Measurements from ENCODE around the gene TMPRSS5. TPM values are rescaled to one million over a fixed set of nuclear protein-coding genes. Genes with fewer than 3 reads are reported as not detected.

TMPRSS5 gene
- polyA plus RNA-seq, 1 donor (not counting 4 experiments of a cell fraction or from before 2014, with no cell fraction given) = 0.04 TPM

DNA sequence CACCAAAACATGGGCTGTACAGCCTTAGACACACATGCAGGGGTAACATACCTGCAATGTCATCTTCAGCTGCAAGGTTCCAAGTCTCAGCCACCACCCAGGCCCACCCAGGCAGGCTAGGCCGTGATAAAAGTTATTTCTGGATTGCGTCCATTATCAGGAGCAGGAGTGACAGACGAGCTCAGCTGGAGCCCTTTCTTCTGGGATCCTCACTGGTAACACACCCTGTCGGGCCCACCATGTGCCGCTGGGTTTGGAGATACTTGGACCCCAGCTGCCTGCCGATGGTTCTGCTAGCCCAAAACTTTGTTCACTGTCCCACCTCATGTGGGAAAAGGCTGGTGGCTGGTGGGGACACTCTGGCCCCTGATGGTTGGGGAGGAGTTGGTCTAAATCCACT is 24.8 kb downstream of the TMPRSS5 start:
- no peaks in the 10 kb centered on the region for H3K9me3 ChIP-seq (ENCODE audit: control insufficient read depth, low read depth, low read length)
- H3K4me3 ChIP-seq (ENCODE audit: control insufficient read depth in 2 of 3, extremely low read depth in 1 of 3, insufficient read depth in 2 of 3, low read depth in 1 of 3, low read length in 3 of 3) = no peak overlapping the region
- H4K20me1 ChIP-seq (ENCODE audit: control insufficient read depth, extremely low read depth, insufficient read depth, low read length) = no peaks in the 10 kb centered on the region
- H3K27ac ChIP-seq (ENCODE audit: control insufficient read depth, insufficient read depth, low read length) = no peak overlapping the region
- DNase-seq (ENCODE audit: low read depth, low spot score) (no peak), FAIRE-seq (no peak)
- no peak overlapping the region for H2AFZ ChIP-seq (ENCODE audit: control insufficient read depth, low read length)
- H3K4me2 ChIP-seq (ENCODE audit: control insufficient read depth, extremely low read depth, insufficient read depth, low read depth, low read length) = no peak overlapping the region
- dilution Hi-C loops (cut with MboI; ENCODE audit: extremely low pct_ligation_motif_present, low sequenced_read_pairs) = no loop called here
- no peak for TF ChIP-seq CTCF (optimal IDR thresholded peaks at IDR 0.05 in 1 of 3, IDR thresholded peaks at IDR 0.05 in 1 of 3, conservative IDR thresholded peaks at IDR 0.05 in 1 of 3; ENCODE audit: extremely low read depth in 1 of 3, insufficient read depth in 2 of 3, low read length in 3 of 3)
- no peak for TF ChIP-seq EZH2 (IDR thresholded peaks at IDR 0.05; ENCODE audit: low read length)
- H3K27me3 ChIP-seq (ENCODE audit: control insufficient read depth, extremely low read depth, insufficient read depth, low read length) = peaks cover 11% of the 10 kb centered on the region
- no peak overlapping the region for H3K9ac ChIP-seq (ENCODE audit: control insufficient read depth, extremely low read depth, insufficient read depth, low read length)
- H3K4me1 ChIP-seq (ENCODE audit: control insufficient read depth, extremely low read depth, insufficient read depth, low read length) = no peaks in the 10 kb centered on the region
- no peaks in the 10 kb centered on the region for H3K9me1 ChIP-seq (ENCODE audit: control insufficient read depth, extremely low read depth, insufficient read depth, low read length)
- no peaks in the 10 kb centered on the region for H3K79me2 ChIP-seq (ENCODE audit: control insufficient read depth, insufficient read depth, low read length)
- H3K36me3 ChIP-seq (ENCODE audit: control insufficient read depth in 2 of 2, extremely low read depth in 1 of 2, insufficient read depth in 2 of 2, low read length in 2 of 2) = no peaks in the 10 kb centered on the region

DNA sequence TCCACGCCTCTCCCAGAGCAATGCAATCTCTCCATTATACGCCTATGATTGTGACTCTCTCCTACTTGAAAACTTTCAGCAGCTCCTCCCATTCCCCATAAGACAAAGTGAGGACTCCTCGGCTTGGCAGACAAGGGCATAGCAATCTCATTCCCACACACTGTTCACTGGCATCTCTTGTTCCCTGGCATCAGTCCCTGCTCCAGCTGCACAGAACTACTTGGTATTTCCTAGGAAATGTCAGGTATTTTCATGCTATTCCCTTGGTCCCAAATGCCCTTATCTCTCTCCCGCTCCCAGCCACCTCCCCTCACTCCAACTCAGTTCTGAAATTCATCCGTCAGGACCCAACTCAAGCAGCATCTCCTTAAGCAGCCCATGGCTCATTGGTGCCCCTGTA is 28.4 kb downstream of the TMPRSS5 start:
- peaks cover 15% of the 10 kb centered on the region for H3K4me1 ChIP-seq (ENCODE audit: control insufficient read depth, extremely low read depth, insufficient read depth, low read length)
- no peak for FAIRE-seq
- dilution Hi-C loops (cut with MboI; ENCODE audit: extremely low pct_ligation_motif_present, low sequenced_read_pairs) = no loop called here
- no peaks in the 10 kb centered on the region for H3K79me2 ChIP-seq (ENCODE audit: control insufficient read depth, insufficient read depth, low read length)
- no peak overlapping the region for H3K4me3 ChIP-seq (ENCODE audit: control insufficient read depth in 2 of 3, extremely low read depth in 1 of 3, insufficient read depth in 2 of 3, low read depth in 1 of 3, low read length in 3 of 3)
- no peak overlapping the region for H2AFZ ChIP-seq (ENCODE audit: control insufficient read depth, low read length)
- H3K36me3 ChIP-seq (ENCODE audit: control insufficient read depth in 2 of 2, extremely low read depth in 1 of 2, insufficient read depth in 2 of 2, low read length in 2 of 2) = no peaks in the 10 kb centered on the region
- no peak overlapping the region for H3K4me2 ChIP-seq (ENCODE audit: control insufficient read depth, extremely low read depth, insufficient read depth, low read depth, low read length)
- H3K27ac ChIP-seq (ENCODE audit: control insufficient read depth, insufficient read depth, low read length) = no peak overlapping the region
- no peaks in the 10 kb centered on the region for H3K9me3 ChIP-seq (ENCODE audit: control insufficient read depth, low read depth, low read length)
- no peaks in the 10 kb centered on the region for H3K9me1 ChIP-seq (ENCODE audit: control insufficient read depth, extremely low read depth, insufficient read depth, low read length)
- peaks cover 6% of the 10 kb centered on the region for H3K27me3 ChIP-seq (ENCODE audit: control insufficient read depth, extremely low read depth, insufficient read depth, low read length)
- no peak overlapping the region for H3K9ac ChIP-seq (ENCODE audit: control insufficient read depth, extremely low read depth, insufficient read depth, low read length)
- no peaks in the 10 kb centered on the region for H4K20me1 ChIP-seq (ENCODE audit: control insufficient read depth, extremely low read depth, insufficient read depth, low read length)
- no peak for DNase-seq (ENCODE audit: low read depth, low spot score)
- TF ChIP-seq CTCF (optimal IDR thresholded peaks at IDR 0.05 in 1 of 3, IDR thresholded peaks at IDR 0.05 in 1 of 3, conservative IDR thresholded peaks at IDR 0.05 in 1 of 3; ENCODE audit: extremely low read depth in 1 of 3, insufficient read depth in 2 of 3, low read length in 3 of 3) (no peak), EZH2 (IDR thresholded peaks at IDR 0.05; ENCODE audit: low read length) (no peak)

Measured in keratinocyte (primary cell).